Measurements from ENCODE around the gene RAD18.

- TF ChIP-seq CTCF (IDR thresholded peaks at IDR 0.05; ENCODE audit: insufficient read depth, low read length, poor library complexity, severe bottlenecking) (no peak), EZH2phosphoT487 (conservative IDR thresholded peaks at IDR 0.05; ENCODE audit: low read length) (no peak)
Observed at GRCh38 chr3:8966150-8966819, 3.0 kb upstream of the RAD18 start.

All from SU-DHL-6 (cell line).